ENCODE results near the gene ST6GALNAC2.

DNA sequence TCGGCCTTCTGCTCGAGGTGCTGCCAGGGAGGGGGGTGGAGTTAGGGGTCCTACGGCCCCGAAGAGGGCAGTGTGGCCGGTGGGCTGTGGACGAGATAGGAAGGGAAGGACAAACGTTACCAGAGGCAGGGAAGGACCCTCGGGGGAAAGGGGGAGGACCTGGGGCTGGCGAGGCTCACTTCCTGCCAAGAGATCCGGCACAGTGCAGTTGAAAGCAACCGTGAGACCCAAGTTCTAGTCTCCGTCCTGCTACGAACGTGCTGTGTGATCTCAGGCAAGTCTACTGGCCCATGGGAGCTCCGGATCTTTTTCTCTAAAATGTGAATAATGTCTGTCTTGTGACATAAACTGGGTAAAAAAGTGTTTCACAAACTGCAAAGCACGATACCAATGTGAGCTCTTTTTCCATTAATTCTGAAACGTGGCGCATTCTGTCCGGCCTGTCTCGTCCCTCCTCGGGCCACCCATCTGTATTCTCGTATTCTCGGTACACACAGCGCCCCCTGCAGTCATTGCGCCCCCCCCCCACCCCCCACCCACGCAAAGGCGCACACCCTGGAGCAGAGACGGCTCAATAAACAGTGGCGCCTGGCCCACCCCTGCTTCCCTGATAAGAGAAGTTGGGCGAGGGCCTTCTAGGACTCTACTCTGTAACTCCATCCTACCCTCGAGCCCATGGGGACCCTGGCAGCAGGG is 57.0 kb downstream of the ST6GALNAC2 start:
- TF ChIP-seq, protein P1, sequence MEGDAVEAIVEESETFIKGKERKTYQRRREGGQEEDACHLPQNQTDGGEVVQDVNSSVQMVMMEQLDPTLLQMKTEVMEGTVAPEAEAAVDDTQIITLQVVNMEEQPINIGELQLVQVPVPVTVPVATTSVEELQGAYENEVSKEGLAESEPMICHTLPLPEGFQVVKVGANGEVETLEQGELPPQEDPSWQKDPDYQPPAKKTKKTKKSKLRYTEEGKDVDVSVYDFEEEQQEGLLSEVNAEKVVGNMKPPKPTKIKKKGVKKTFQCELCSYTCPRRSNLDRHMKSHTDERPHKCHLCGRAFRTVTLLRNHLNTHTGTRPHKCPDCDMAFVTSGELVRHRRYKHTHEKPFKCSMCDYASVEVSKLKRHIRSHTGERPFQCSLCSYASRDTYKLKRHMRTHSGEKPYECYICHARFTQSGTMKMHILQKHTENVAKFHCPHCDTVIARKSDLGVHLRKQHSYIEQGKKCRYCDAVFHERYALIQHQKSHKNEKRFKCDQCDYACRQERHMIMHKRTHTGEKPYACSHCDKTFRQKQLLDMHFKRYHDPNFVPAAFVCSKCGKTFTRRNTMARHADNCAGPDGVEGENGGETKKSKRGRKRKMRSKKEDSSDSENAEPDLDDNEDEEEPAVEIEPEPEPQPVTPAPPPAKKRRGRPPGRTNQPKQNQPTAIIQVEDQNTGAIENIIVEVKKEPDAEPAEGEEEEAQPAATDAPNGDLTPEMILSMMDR (optimal IDR thresholded peaks at IDR 0.05 in 1 of 3, IDR thresholded peaks at IDR 0.05 in 1 of 3, conservative IDR thresholded peaks at IDR 0.05 in 1 of 3; ENCODE audit: extremely low read depth in 1 of 3, insufficient read depth in 2 of 3, low read length in 3 of 3), result peak in 1 of 3 experiments; percentile 38
- TF ChIP-seq EZH2 (IDR thresholded peaks at IDR 0.05; ENCODE audit: low read length), result no peak
